Activated naive CD4-positive, alpha-beta T cell treated with anti-CD3 and anti-CD28 coated beads, Interleukin-2, amount 50 U/mL, for 72 hours (primary cell): ENCODE measurements around the gene COQ5. TPM values are rescaled to one million over a fixed set of nuclear protein-coding genes. Genes with fewer than 3 reads are reported as not detected.

Source experiments
- ATAC-seq, 2 donors: fragments of 150-1000 bp; cut with Tn5 transposase; 2 replicates each; pipeline ENCODE4 v1.10.0; 2021; ENCODE audit warnings: mild to moderate bottlenecking in 2 of 2, moderate library complexity in 2 of 2
- DNase-seq, 2 donors: peaks; one replicate each; pipeline ENCODE4 v3.0.0; 2021 to 2022; ENCODE audit warnings: low spot score in 2 of 2
- H3K27ac Mint-ChIP-seq, 2 donors: one replicate each; pipeline ENCODE4 v1.8.0; 2022; ENCODE audit warnings: mild to moderate bottlenecking in 2 of 2, mixed read lengths in 2 of 2
- H3K36me3 Mint-ChIP-seq, 2 donors: one replicate each; pipeline ENCODE4 v1.8.0; 2022; ENCODE audit warnings: mixed read lengths in 2 of 2
- H3K9me3 Mint-ChIP-seq, 2 donors: one replicate each; pipeline ENCODE4 v1.8.0; 2022; ENCODE audit warnings: mixed read lengths in 2 of 2
- total RNA-seq, 2 donors: library from RNA; stranded (reverse); gene quantifications; one replicate each; pipeline ENCODE4 v1.2.3, GENCODE V29; 2022

COQ5 gene
- total RNA-seq, 2 donors from 2014 or later: 9.7 to 37.8 TPM

- Mint-ChIP-seq H3K27ac (no peak overlapping the region), H3K36me3 (peaks cover 0 to 11% of the 10 kb centered on the region in 2 donors), H3K9me3 (no peaks in the 10 kb centered on the region)
- DNase-seq: no peak
- ATAC-seq: no peak
Observed at GRCh38 chr12:120472521-120472920, 56.4 kb downstream of the COQ5 start.

- no peak for DNase-seq
- peaks cover 4 to 14% of the 10 kb centered on the region in 2 donors for H3K36me3 Mint-ChIP-seq
- ATAC-seq: peak in 1 of 2 donors; percentile 32
- no peaks in the 10 kb centered on the region for H3K9me3 Mint-ChIP-seq
- H3K27ac Mint-ChIP-seq: peak overlapping the region; percentile 79 to 89
Observed at GRCh38 chr12:120470150-120470784, 58.7 kb downstream of the COQ5 start.

GRCh38 chr12:120469450-120470149, 59.4 kb downstream of the COQ5 start, which contains the start of gene SRSF9:
Gene SRSF9 (minus strand): TSS chr12:120469748. CDS start chr12:120469609, 139 bp downstream.
- ATAC-seq: peak; percentile 92 to 96
- peak; percentile 97 to 98 for DNase-seq
- Mint-ChIP-seq H3K27ac (peak within 1 kb of the TSS; percentile 89 to 95), H3K9me3 (no peaks in the 10 kb centered on the region), H3K36me3 (peaks cover 6 to 15% of the 10 kb centered on the region in 2 donors)

GRCh38 chr12:120468821-120469449, 60.0 kb downstream of the COQ5 start:
- Mint-ChIP-seq H3K36me3 (peaks cover 6 to 21% of the 10 kb centered on the region in 2 donors), H3K9me3 (no peaks in the 10 kb centered on the region), H3K27ac (peak overlapping the region; percentile 81 to 89)
- peak; percentile 19 to 34 for ATAC-seq
- DNase-seq: peak; percentile 36 to 61

GRCh38 chr12:120468325-120468820, 60.6 kb downstream of the COQ5 start:
- DNase-seq (peak; percentile 29 to 65), ATAC-seq (peak in 1 of 2 donors; percentile 34)
- Mint-ChIP-seq H3K36me3 (peaks cover 6 to 26% of the 10 kb centered on the region in 2 donors), H3K9me3 (no peaks in the 10 kb centered on the region), H3K27ac (peak overlapping the region; percentile 89 to 95)

- H3K9me3 Mint-ChIP-seq: no peaks in the 10 kb centered on the region
- DNase-seq (no peak), ATAC-seq (no peak)
- peak overlapping the region in 1 of 2 donors; percentile 89 for H3K27ac Mint-ChIP-seq
- peaks cover 6 to 26% of the 10 kb centered on the region in 2 donors for H3K36me3 Mint-ChIP-seq
Observed at GRCh38 chr12:120467439-120467838, 61.5 kb downstream of the COQ5 start.

- ATAC-seq: no peak
- H3K36me3 Mint-ChIP-seq: peaks cover 6 to 26% of the 10 kb centered on the region in 2 donors
- peak overlapping the region; percentile 89 to 96 for H3K27ac Mint-ChIP-seq
- peak in 1 of 2 donors; percentile 38 for DNase-seq
- H3K9me3 Mint-ChIP-seq: no peaks in the 10 kb centered on the region
Observed at GRCh38 chr12:120466560-120467315, 62.2 kb downstream of the COQ5 start.

GRCh38 chr12:120465756-120466155, 63.2 kb downstream of the COQ5 start:
- Mint-ChIP-seq H3K9me3 (no peaks in the 10 kb centered on the region), H3K27ac (peak overlapping the region in 1 of 2 donors; percentile 96), H3K36me3 (peaks cover 11 to 26% of the 10 kb centered on the region in 2 donors)
- no peak for ATAC-seq
- DNase-seq: no peak

GRCh38 chr12:120463712-120464111, 65.2 kb downstream of the COQ5 start:
- ATAC-seq (no peak), DNase-seq (no peak)
- Mint-ChIP-seq H3K9me3 (no peaks in the 10 kb centered on the region), H3K36me3 (peaks cover 11 to 26% of the 10 kb centered on the region in 2 donors), H3K27ac (no peak overlapping the region)

- DNase-seq: no peak
- Mint-ChIP-seq H3K36me3 (peaks cover 11 to 12% of the 10 kb centered on the region in 2 donors), H3K9me3 (no peaks in the 10 kb centered on the region), H3K27ac (peak overlapping the region in 1 of 2 donors; percentile 83)
- no peak for ATAC-seq
Observed at GRCh38 chr12:120462099-120462640, 66.8 kb downstream of the COQ5 start.

GRCh38 chr12:120460157-120460556, 68.8 kb downstream of the COQ5 start:
- peak overlapping the region in 1 of 2 donors; percentile 19 for H3K27ac Mint-ChIP-seq

GRCh38 chr12:120457133-120457532, 71.8 kb downstream of the COQ5 start:
- Mint-ChIP-seq H3K27ac (peak overlapping the region; percentile 66 to 73), H3K36me3 (peaks cover 0 to 5% of the 10 kb centered on the region in 2 donors), H3K9me3 (no peaks in the 10 kb centered on the region)
- ATAC-seq (peak in 1 of 2 donors; percentile 25), DNase-seq (no peak)

More at GRCh38 chr12:120460157-120460556, 68.8 kb downstream of the COQ5 start:
- ATAC-seq (no peak), DNase-seq (no peak)
- Mint-ChIP-seq H3K9me3 (no peaks in the 10 kb centered on the region), H3K36me3 (peaks cover 6 to 12% of the 10 kb centered on the region in 2 donors)

GRCh38 chr12:120455302-120455701, 73.7 kb downstream of the COQ5 start:
- H3K27ac Mint-ChIP-seq: peak overlapping the region; percentile 56 to 61

GRCh38 chr12:120453977-120454376, 75.0 kb downstream of the COQ5 start:
- ATAC-seq: peak; percentile 70 to 78
- Mint-ChIP-seq H3K9me3 (no peaks in the 10 kb centered on the region), H3K36me3 (peaks cover 0 to 5% of the 10 kb centered on the region in 2 donors), H3K27ac (no peak overlapping the region)
- DNase-seq: no peak

More at GRCh38 chr12:120455302-120455701, 73.7 kb downstream of the COQ5 start:
- ATAC-seq: no peak
- DNase-seq: no peak
- peaks cover 0 to 5% of the 10 kb centered on the region in 2 donors for H3K36me3 Mint-ChIP-seq
- H3K9me3 Mint-ChIP-seq: no peaks in the 10 kb centered on the region
